Body of pancreas (tissue), 4 donors: Measurements from ENCODE around the gene PAX2.

Source experiments
- CTCF ChIP-seq, 7 experiments: fragments of 450-650 bp in 4 of 7; fragments of 200-600 bp in 3 of 7; sonication (generic) in 3 of 7; IDR thresholded peaks; one replicate each; pipeline ENCODE4 v1.5.1; 2016 to 2019; ENCODE audit warnings: antibody characterized with exemption in 7 of 7
- POLR2A ChIP-seq, 3 donors: fragments of 450-650 bp; IDR thresholded peaks; one replicate each; pipeline ENCODE4 v1.6.1; 2016; ENCODE audit warnings: antibody characterized with exemption in 3 of 3, mild to moderate bottlenecking in 2 of 3

GRCh38 chr10:100750291-100751210 is 5.2 kb downstream of the PAX2 start:
- TF ChIP-seq CTCF (IDR thresholded peaks at IDR 0.05) (no peak), POLR2A (IDR thresholded peaks at IDR 0.05) (no peak)
